OCI-LY3 (cell line): ENCODE results near the gene S100A9.

ENCODE experiments used
- H2AFZ ChIP-seq: fragments of 200-600, 300-600 bp; shearing (Covaris generic); 2 replicates; pipeline ENCODE4 v1.6.0; 2014; ENCODE audit warnings: antibody characterized with exemption, low read depth, low read length
- H3K27ac ChIP-seq: fragments of 200-600, 300-600 bp; sonication (generic); 2 replicates; pipeline ENCODE4 v1.5.1; 2014; ENCODE audit warnings: mild to moderate bottlenecking, low read length, moderate library complexity, mixed read lengths
- H3K27me3 ChIP-seq: fragments of 200-600, 300-600 bp; sonication (generic); 2 replicates; pipeline ENCODE4 v1.6.1; 2014; ENCODE audit warnings: low read depth, low read length, mixed read lengths
- H3K36me3 ChIP-seq: fragments of 200-600, 300-600 bp; sonication (generic); replicated peaks from 2 replicates; pipeline ENCODE3; 2014; ENCODE audit warnings: low read depth, low read length, mixed read lengths
- H3K4me1 ChIP-seq: fragments of 300-600, 200-600 bp; sonication (generic); 2 replicates; pipeline ENCODE4 v1.6.1; 2014; ENCODE audit warnings: low read length, mixed read lengths
- H3K4me2 ChIP-seq: fragments of 200-600, 300-600 bp; sonication (generic); 2 replicates; pipeline ENCODE4 v1.6.1; 2014; ENCODE audit warnings: low read length, mixed read lengths
- H3K4me3 ChIP-seq: fragments of 300-600, 200-600 bp; sonication (generic); 2 replicates; pipeline ENCODE4 v1.5.1; 2014; ENCODE audit warnings: antibody characterized with exemption, mild to moderate bottlenecking, low read length, moderate library complexity
- H3K79me2 ChIP-seq: fragments of 300-600, 200-600 bp; shearing (Covaris generic); 2 replicates; pipeline ENCODE4 v1.6.1; 2014; ENCODE audit warnings: mild to moderate bottlenecking, low read length, mixed read lengths
- H3K9ac ChIP-seq: fragments of 300-600, 200-600 bp; shearing (Covaris generic); 2 replicates; pipeline ENCODE4 v1.6.0; 2014; ENCODE audit warnings: mild to moderate bottlenecking, low read length, moderate library complexity
- H3K9me3 ChIP-seq: fragments of 200-600, 300-600 bp; shearing (Covaris generic); 2 replicates; pipeline ENCODE4 v1.6.1; 2014; ENCODE audit warnings: low read length, mixed read lengths; ENCODE audit not compliant: insufficient read depth
- H4K20me1 ChIP-seq: fragments of 200-600, 300-600 bp; sonication (generic); 2 replicates; pipeline ENCODE4 v1.6.1; 2016; ENCODE audit warnings: low read length, mixed read lengths; ENCODE audit not compliant: insufficient read depth
- CTCF ChIP-seq: fragments of 200-600, 300-600 bp; sonication (generic); IDR thresholded peaks from 2 replicates; pipeline ENCODE4 v1.5.1; 2014; ENCODE audit warnings: antibody characterized with exemption, low read length, low read depth
- EZH2phosphoT487 ChIP-seq: fragments of 200-600 bp; shearing (Covaris generic); IDR thresholded peaks from 2 replicates; pipeline ENCODE4 v1.6.1; 2018; ENCODE audit warnings: antibody characterized with exemption, mixed run types, low read depth

S100A9 gene

DNA sequence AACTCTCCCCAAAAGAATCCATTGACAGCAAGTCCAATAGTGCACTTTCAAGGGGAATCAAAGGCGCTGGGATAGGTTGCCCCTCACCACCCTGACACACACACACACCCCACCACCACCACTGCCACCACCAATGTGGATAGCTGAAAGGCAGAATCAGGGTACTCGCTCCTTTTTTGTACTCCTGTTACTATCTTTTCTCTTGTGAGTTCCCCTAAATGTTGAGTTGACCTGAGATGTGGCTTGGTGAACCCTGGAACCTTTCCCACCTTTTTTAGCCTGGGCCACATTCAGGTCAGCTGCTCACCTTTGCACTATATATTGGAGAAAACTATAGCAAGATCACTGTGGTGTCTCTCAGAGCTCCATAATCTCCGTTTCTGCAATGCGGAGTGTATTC, 29.3 kb downstream of the S100A9 start:
- H4K20me1 ChIP-seq: no peaks in the 10 kb centered on the region
- H3K4me2 ChIP-seq: no peak overlapping the region
- no peaks in the 10 kb centered on the region for H3K9me3 ChIP-seq
- no peak overlapping the region for H3K9ac ChIP-seq
- H3K27me3 ChIP-seq: peaks cover 85% of the 10 kb centered on the region
- H3K4me1 ChIP-seq: no peaks in the 10 kb centered on the region
- H3K27ac ChIP-seq: no peak overlapping the region
- no peak overlapping the region for H3K4me3 ChIP-seq
- no peak overlapping the region for H2AFZ ChIP-seq
- TF ChIP-seq CTCF (no peak), EZH2phosphoT487 (no peak)
- no peaks in the 10 kb centered on the region for H3K36me3 ChIP-seq
- H3K79me2 ChIP-seq: no peaks in the 10 kb centered on the region

DNA sequence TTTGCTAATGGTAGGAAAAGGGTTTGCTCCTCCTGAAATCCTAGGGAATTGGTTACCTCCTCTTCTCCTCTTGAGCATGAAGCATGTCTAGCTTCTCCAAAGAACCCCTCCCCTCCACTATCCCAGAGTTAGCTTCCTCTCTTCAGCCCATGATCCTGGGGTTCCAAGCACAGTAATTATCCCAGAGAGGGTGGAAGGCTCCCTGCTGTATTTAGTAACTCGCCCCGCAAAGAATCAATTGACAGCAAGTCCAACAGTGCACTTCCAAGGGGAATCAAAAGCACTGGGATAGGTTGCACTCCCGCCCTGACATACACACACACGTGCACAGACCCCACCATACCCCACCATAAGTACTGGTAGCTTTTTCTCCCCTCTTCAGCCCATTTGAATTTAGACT, 30.1 kb downstream of the S100A9 start:
- Histone ChIP-seq H3K9me3 (no peaks in the 10 kb centered on the region), H3K4me2 (no peak overlapping the region), H3K79me2 (no peaks in the 10 kb centered on the region), H3K36me3 (no peaks in the 10 kb centered on the region), H3K4me3 (no peak overlapping the region), H3K27me3 (peaks cover 85% of the 10 kb centered on the region), H3K4me1 (no peaks in the 10 kb centered on the region), H3K27ac (no peak overlapping the region), H2AFZ (no peak overlapping the region), H3K9ac (no peak overlapping the region), H4K20me1 (no peaks in the 10 kb centered on the region)
- TF ChIP-seq CTCF (no peak), EZH2phosphoT487 (no peak)

GRCh38 chr1:153389401-153389800, 31.7 kb downstream of the S100A9 start:
- no peak overlapping the region for H3K4me2 ChIP-seq
- no peaks in the 10 kb centered on the region for H3K36me3 ChIP-seq
- no peak overlapping the region for H3K9ac ChIP-seq
- TF ChIP-seq EZH2phosphoT487 (no peak), CTCF (no peak)
- H3K27me3 ChIP-seq: peaks cover 84% of the 10 kb centered on the region
- H4K20me1 ChIP-seq: no peaks in the 10 kb centered on the region
- H3K4me3 ChIP-seq: no peak overlapping the region
- H3K79me2 ChIP-seq: no peaks in the 10 kb centered on the region
- no peak overlapping the region for H2AFZ ChIP-seq
- no peak overlapping the region for H3K27ac ChIP-seq
- H3K9me3 ChIP-seq: no peaks in the 10 kb centered on the region
- H3K4me1 ChIP-seq: no peaks in the 10 kb centered on the region

GRCh38 chr1:153389973-153390879, 32.6 kb downstream of the S100A9 start:
- H2AFZ ChIP-seq: no peak overlapping the region
- H3K9me3 ChIP-seq: no peaks in the 10 kb centered on the region
- no peaks in the 10 kb centered on the region for H3K36me3 ChIP-seq
- H3K4me3 ChIP-seq: no peak overlapping the region
- no peak overlapping the region for H3K9ac ChIP-seq
- no peak overlapping the region for H3K27ac ChIP-seq
- H3K4me1 ChIP-seq: no peaks in the 10 kb centered on the region
- H3K4me2 ChIP-seq: no peak overlapping the region
- H3K27me3 ChIP-seq: peaks cover 84% of the 10 kb centered on the region
- TF ChIP-seq EZH2phosphoT487 (no peak), CTCF (no peak)
- no peaks in the 10 kb centered on the region for H4K20me1 ChIP-seq
- no peaks in the 10 kb centered on the region for H3K79me2 ChIP-seq
